NCI-H146 (cell line): ENCODE results near the gene ZNF22.

Experiments used
- DNase-seq: peaks from one replicate; lab custom pipeline; 2025; lab: John Stamatoyannopoulos, UW

The ZNF22 gene

GRCh38 chr10:45000752-45001380 lies at the start of gene ZNF22:
TSS of gene ZNF22 (plus strand) at chr10:45000923. CDS start at chr10:45003369, 2,446 bp downstream.
- DNase-seq, result peak; percentile 72

- DNase-seq, result no peak
These were observed 49.0 kb upstream of the ZNF22 start for GRCh38 chr10:44951576-44952226.

- DNase-seq, result no peak
These were observed 47.9 kb upstream of the ZNF22 start for GRCh38 chr10:44952779-44953231.

DNA sequence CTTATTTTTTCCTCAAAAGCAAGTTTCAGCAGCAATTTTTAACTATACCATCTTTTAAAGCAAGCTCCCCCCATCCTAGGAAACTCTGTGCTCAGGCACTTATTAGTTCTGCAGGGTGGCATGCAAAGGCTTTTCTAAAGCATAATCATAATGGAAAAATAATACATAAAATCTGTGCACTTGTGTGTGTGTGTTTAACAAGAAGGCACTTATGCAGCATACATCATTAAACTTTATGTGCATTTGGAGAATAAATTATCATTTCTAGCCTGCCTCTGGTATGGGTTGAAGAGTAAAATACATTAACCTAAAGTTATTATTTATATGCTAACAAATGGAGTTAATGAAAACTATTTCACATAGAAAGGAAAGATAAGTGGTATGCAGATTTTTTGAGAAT lies 46.7 kb upstream of the ZNF22 start:
- no peak for DNase-seq

DNA sequence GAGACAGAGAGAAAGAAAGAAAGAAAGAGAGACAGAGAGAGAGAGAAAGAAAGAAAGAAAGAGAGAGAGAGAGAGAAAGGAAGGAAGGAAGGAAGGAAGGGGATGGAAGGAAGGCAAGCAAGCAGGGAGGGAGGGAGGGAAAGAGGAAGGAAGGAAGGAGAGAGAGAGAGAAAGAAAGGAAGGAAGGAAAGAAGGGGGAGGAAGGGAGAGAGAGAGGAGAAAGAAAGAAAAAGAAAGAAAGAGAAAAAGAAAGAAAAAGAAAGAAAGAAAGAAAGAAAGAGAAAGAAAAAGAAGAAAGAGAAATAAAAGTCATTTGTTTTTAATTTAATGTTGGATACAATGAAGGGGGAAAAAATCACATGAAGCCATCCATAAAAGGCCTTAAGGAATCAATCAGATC lies 45.8 kb upstream of the ZNF22 start:
- no peak for DNase-seq

- no peak for DNase-seq
These were observed 45.2 kb upstream of the ZNF22 start for GRCh38 chr10:44955413-44956070.

- no peak for DNase-seq
These were observed 44.5 kb upstream of the ZNF22 start for GRCh38 chr10:44956226-44956625.

DNA sequence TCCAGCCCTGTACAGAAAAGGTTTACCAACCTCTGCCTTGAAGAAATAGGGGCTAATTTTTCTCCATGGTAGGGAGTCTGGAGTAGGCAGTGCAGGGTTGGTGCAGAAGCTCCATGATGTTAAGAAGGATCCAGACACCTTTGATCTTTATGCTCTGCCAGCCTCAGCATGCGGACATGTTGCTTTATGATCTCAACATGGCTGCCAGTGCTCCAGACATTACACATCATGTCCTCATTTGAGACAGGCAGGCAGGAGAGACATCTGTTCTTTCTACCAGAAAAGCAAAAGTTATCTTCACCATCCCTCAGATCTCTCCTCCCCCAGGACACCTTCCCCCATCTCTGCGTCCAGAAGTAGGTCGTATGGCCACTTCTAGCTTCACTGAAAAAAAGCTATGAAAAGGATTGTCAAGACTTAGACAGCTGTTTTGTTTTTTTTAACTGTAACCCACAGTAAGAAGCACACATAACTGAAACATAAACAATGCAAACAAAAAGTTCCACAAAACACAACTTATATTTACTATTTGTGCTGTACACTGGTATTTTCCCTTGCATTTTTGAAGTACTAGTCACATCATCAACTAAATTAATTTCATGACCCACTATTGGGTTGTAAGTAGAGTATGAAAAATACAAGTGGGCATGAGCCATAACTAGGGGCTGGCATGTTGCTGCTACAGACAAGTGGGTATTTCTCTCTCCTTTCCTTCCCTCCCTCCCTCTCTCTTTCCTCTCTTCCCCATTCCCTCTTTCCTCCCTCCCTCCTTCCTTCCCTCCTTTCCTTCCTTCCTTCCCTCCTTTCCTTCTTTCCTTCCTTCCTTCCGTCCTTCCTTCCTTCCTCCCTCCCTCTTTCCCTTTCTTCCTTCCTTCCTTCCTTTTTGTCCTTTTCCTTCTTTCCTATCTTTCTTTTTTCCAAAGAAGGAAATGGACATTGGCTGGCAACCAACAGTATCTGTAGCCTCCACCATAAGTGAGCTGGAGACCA lies 43.7 kb upstream of the ZNF22 start:
- DNase-seq, result no peak

DNA sequence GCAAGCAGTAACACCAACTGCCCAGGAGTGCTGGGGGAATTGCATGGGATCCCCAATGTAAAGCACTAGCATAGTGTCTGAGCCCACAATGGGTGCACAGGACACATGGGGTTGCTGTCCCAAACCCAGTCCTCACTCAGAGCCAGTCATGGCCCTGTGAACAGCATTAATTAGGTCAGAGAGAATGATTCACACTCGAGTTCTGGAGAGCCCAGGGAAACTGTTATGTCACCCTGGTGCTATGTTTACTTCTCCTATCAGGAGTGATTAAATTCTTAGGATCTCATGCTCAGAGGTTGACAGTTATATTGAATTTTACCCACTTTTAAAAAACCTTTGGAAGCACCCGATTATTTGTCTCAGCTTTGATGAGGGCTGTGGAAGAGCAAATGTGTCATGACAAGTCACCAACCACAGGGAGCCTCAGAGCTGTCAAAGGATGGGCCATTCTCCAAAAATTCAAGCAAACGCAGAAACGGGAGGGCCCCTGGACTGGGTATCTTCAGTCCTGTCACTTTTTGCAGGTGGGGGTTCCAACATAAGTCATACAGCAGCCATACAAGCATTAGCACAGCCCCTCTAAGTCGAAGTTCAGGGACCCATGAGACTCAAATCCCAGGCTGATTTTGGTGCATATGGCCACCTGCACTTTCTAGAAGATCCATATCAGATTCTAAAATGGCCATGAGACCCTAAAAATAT lies 42.4 kb upstream of the ZNF22 start:
- no peak for DNase-seq

DNA sequence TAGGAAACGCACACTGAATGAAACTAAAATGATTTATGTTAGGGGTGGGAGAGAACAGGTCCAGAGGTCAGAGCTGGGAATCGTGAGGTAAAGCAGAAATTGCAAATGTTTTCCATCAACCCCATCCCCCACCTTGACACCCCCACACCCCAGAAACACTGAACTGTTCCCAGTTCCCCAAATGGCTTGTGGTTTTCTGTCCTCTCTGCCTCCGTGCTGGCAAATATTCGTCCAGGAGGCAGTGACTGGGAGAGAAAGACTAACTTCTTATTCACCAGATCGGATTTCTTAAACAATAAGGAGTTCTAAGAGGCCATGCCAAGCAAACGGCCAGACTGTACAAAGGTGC lies 41.9 kb upstream of the ZNF22 start:
- no peak for DNase-seq

GRCh38 chr10:44959247-44960087 lies 41.3 kb upstream of the ZNF22 start, which contains the start of gene RASSF4:
TSS of gene RASSF4 (plus strand) at chr10:44959802. CDS start at chr10:44970203, 10,401 bp downstream.
- DNase-seq, result peak; percentile 90

DNA sequence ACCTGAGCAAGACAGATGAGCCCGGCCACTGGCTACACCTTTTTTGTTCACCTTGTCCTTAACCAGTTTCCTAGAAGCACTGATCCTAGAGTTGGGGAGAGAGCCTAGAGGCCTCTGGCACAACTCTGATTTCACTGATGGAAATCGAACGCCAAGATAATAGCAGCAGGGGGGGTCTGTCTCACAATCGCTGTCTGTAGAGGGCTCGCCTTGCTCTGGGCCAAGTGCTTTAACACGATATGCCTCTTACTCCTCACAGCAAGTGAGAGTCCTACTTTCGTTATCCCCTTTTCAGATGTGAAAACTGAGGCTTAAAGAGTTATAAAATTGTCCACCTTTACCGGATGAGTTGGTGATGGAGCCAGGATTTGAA lies 40.6 kb upstream of the ZNF22 start:
- peak; percentile 42 for DNase-seq

DNA sequence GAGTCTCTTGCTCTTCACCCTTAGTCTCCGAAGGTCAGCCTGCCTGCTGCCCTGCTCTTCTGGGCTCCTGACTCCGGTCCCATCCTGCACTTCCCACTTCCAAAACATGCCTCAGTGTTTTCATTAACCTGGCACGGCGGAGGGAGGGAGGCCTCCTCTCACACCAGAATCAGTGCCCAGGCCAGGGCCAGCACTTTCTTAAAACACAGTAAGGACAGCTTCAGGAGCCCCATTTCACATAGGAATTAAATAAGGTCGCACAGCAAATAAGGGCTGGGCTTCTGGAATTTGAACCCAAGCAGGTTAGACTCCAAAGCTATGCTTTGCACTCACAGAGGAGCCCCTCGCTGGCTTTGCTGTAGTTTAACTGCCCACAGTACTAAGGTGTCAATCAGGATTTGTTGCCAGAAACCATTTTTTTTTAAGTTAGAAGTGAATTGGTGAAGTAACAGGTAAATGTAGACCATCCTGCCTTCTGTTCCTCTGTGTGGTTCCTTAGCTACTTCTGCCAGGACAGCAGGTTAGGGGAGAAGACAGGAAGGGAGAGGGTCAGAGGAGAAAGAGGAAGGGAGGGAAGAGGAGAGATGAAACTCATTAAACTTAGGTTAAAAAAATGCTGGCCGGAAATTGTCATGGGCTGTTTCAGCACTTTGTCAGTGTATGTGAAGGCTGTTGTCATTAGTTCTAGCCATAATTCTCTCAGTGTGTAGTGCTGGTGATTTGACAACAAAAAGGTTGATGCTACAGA lies 40.1 kb upstream of the ZNF22 start:
- DNase-seq, result no peak

DNA sequence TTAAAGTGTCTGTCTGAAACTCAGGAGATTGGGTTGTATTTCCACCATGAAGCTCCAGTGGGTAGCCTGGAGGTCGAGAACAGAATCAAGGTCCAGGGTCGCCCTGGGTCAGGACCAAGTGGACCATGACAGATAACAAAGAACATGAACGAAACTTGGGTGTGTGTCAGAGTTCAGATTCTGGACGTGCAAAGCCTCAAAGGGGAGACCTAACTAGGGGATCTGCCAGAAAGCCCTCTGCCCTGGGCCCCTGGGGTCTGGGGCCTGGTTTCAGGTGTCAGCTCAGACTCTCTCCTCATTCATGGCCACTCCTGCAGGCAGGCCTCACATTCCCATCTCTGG lies 39.5 kb upstream of the ZNF22 start:
- DNase-seq, result no peak

- no peak for DNase-seq
These were observed 38.6 kb upstream of the ZNF22 start for GRCh38 chr10:44961931-44962750.

DNA sequence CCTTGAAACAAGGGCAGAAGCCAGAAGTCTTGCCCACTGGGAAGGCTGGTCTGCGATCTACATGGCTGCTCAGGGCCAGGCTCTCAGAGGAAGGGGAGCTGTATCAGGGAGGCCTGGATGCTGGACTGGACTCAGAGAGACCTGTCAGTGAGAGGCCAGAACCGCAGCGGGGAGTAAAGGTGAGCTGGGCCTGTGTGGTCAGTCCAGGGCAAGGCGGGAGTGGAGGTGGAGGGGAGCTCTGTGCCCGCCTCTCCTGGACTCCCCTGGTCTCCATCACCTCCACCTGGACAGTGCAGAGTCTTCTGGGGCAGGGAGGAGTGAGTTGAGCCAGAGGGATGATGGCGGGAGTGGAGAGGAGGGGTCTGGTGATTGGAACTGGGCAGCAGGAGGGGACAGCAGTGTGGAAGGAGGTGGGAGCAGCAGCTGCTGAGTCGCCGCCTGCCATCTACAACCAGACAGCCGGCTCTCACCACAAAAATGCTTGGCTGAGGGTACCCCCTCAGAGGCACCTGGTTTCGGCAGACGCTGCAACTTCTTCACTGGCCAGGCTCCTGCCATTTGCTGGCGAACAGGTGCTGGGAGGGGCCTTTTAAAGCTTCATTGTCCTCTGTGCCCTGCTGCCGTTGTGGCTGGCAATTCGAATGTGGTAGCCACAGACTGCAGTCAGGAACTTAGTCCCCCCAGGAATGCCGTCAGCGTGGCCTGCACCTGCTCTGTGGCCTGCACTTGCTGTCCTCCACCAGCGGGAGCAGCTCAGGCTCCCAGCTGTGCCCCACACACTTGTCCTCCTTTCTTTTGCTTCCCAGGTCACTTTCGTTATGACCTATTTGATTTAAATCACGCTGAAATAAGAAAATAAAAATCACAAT lies 37.6 kb upstream of the ZNF22 start:
- DNase-seq, result no peak

DNA sequence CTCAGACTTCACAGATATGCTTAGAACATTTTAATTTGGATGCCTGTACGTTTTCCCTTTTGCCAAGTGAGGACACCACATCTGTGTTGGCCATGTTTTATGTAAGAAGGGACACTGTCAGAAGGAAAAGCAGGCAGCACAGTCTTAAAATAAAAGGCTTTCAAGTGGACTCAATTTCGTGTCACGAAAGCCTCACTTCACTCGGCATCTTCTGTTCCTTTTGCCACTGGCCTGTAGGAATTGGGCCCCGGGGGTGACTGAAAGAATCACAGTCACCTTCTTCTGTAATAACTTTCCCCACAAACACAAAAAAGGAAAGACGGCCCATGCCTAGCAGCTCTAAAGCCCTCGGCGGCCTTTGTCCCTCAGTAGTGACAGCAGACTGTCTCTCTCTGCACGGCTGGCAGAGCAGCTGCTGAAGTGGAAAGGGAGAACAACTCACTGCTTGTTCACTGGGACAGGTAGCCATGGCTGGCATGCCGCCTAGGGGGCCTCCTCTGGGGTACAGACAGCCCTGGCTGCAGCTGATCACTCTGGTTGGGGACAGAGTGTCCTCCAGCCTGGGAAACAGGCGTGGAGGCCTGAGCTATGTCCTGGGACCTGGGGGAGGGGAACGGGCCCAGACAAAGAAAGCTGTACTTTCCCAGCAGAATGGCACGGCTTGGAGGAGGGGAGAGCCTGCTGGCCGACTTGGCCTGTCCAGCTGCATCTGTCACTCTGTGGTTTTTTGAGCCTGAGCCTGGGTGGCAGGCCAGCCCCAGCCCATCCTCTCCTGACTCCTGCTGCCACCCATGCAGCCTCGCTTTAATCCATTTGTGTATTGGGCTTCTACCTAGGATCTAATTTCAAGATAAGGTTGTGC lies 36.7 kb upstream of the ZNF22 start:
- no peak for DNase-seq
